Spleen (tissue), 11 donors: Measurements from ENCODE around the gene AURKAIP1. TPM values are rescaled to one million over a fixed set of nuclear protein-coding genes. Genes with fewer than 3 reads are reported as not detected.

Experiments used
- DNase-seq: peaks from one replicate; pipeline ENCODE4 v3.0.0-alpha.2; 2020
- H3K27ac ChIP-seq, 8 donors: fragments of 200-600 bp; sonication (generic) in 7 of 8; 1 replicate in 4 of 8; 2 replicates in 4 of 8; pipeline versions ENCODE4 v1.5.0 to v1.8.0; 2016 to 2021; ENCODE audit warnings: inconsistent platforms in 4 of 8, mild to moderate bottlenecking in 4 of 8, moderate library complexity in 1 of 8
- H3K27me3 ChIP-seq, 7 donors: fragments of 200-600 bp; sonication (generic) in 6 of 7; replicated peaks in 1 of 7; 1 replicate in 4 of 7; 2 replicates in 3 of 7; pipeline versions ENCODE4 v1.5.0 to v1.8.0; 2016 to 2021; ENCODE audit warnings: inconsistent platforms in 3 of 7, mild to moderate bottlenecking in 1 of 7
- H3K36me3 ChIP-seq, 6 donors: fragments of 200-600 bp; sonication (generic) in 5 of 6; 1 replicate in 4 of 6; 2 replicates in 2 of 6; pipeline versions ENCODE4 v1.5.0 to v1.8.0; 2016 to 2021; ENCODE audit warnings: inconsistent platforms in 2 of 6
- H3K4me1 ChIP-seq, 6 donors: fragments of 200-600 bp; sonication (generic) in 5 of 6; 1 replicate in 3 of 6; 2 replicates in 3 of 6; pipeline versions ENCODE4 v1.5.0 to v1.8.0; 2016 to 2021; ENCODE audit warnings: inconsistent platforms in 3 of 6
- H3K4me3 ChIP-seq, 8 donors: fragments of 200-600 bp; sonication (generic) in 7 of 8; 1 replicate in 4 of 8; 2 replicates in 4 of 8; pipeline versions ENCODE4 v1.5.0 to v1.8.0; 2016 to 2021; ENCODE audit warnings: inconsistent platforms in 4 of 8, mild to moderate bottlenecking in 4 of 8, moderate library complexity in 2 of 8
- H3K9me3 ChIP-seq, 8 donors: fragments of 200-600 bp; sonication (generic) in 7 of 8; 1 replicate in 4 of 8; 2 replicates in 4 of 8; pipeline versions ENCODE4 v1.5.0 to v1.8.0; 2016 to 2021; ENCODE audit warnings: inconsistent platforms in 4 of 8
- CTCF ChIP-seq, 11 experiments: fragments of 200-600 bp in 7 of 11; fragments of 450-650 bp in 4 of 11; sonication (generic) in 4 of 11; IDR thresholded peaks in 8 of 11; conservative IDR thresholded peaks in 3 of 11; 1 replicate in 7 of 11; 2 replicates in 4 of 11; pipeline versions ENCODE4 v1.4.0 to v1.8.0; 2016 to 2021; ENCODE audit warnings: antibody characterized with exemption in 11 of 11, inconsistent platforms in 4 of 11, mild to moderate bottlenecking in 1 of 11
- POLR2A ChIP-seq, 3 donors: fragments of 450-650 bp; IDR thresholded peaks; one replicate each; pipeline ENCODE4 v1.5.1; 2017; ENCODE audit warnings: antibody characterized with exemption in 3 of 3, mild to moderate bottlenecking in 1 of 3
- POLR2AphosphoS5 ChIP-seq, 3 donors: sonication (generic); formaldehyde crosslinking; IDR thresholded peaks; one replicate each; pipeline ENCODE4 v1.5.1; 2017; ENCODE audit warnings: antibody characterized with exemption in 3 of 3
- WGBS, 5 donors: extraction: QIAGEN DNeasy Blood & Tissue Kit in 3 of 5; methylation state at CpG; one replicate each; pipeline versions ENCODE4 v1.1.5 to v1.1.7; 2013 to 2018; 5-methylcytosine and 5-hydroxymethylcytosine counted together
- intact Hi-C: fragments of 100-400 bp; cut with DNase I; formaldehyde crosslinking; loops from one replicate; pipeline ENCODE4 v1.15.0; 2023; ENCODE audit warnings: low total_unique reads
- polyA plus RNA-seq, 3 donors: library from polyadenylated mRNA; stranded (reverse); fragments of 200-250 nt; gene quantifications; one replicate each; pipeline ENCODE4 v1.2.1, GENCODE V29; 2013
- total RNA-seq, 7 donors: library from RNA; depleted of rRNA in 3 of 7; stranded (reverse); fragments of >200 nt in 3 of 7; fragmentation: NEBNext Ultra II Directional in 4 of 7; extraction: Animal tissue kit (Norgen Biotek cat#: 25700) in 4 of 7; gene quantifications; one replicate each; pipeline versions ENCODE4 v1.1.0 to v1.2.1, GENCODE V29; 2016 to 2021
- donor health status: healthy with polysubstance abuse.
- donor health status: DM: no; HTN: no; CAD: no; lungs with moderate emphysema.
- donor health status: DM: no; HTN: no; CAD: no.
- donor health status: Bipolar disorder and iron deficiency.
- donor health status: healthy.
- donor health status: DM: no; HTN: no; CAD: no.
- donor health status: DM: yes; HTN: yes; CAD: no.

AURKAIP1 gene
- total and polyA plus RNA-seq, 10 donors: 61.3 to 174 (median 80.0) TPM

GRCh38 chr1:1398677-1399186, 23.7 kb upstream of the AURKAIP1 start:
- TF ChIP-seq CTCF (IDR thresholded peaks at IDR 0.05 in 8 of 11, conservative IDR thresholded peaks at IDR 0.05 in 3 of 11): no peak
- TF ChIP-seq POLR2AphosphoS5 (IDR thresholded peaks at IDR 0.05): no peak
- no peak for TF ChIP-seq POLR2A (IDR thresholded peaks at IDR 0.05)
- Histone ChIP-seq H3K27me3 (no peaks in the 10 kb centered on the region), H3K4me3 (peak overlapping the region; percentile 92 to 100 (median 98)), H3K9me3 (no peaks in the 10 kb centered on the region), H3K36me3 (peaks cover 0 to 80% (median 74%) of the 10 kb centered on the region in 6 donors), H3K4me1 (peaks cover 18 to 83% (median 62%) of the 10 kb centered on the region in 6 donors), H3K27ac (peak overlapping the region; percentile 77 to 94 (median 89))
- intact Hi-C loops: no loop called here
- no peak for DNase-seq
- WGBS, 5 donors: 0 to 1% (median 0%) methylated on average over 10 to 54 of the region's 54 CpGs

GRCh38 chr1:1397839-1398523, 23.0 kb upstream of the AURKAIP1 start:
- DNase-seq: no peak
- intact Hi-C loops: no loop called here
- no peak for TF ChIP-seq POLR2A (IDR thresholded peaks at IDR 0.05)
- no peak for TF ChIP-seq POLR2AphosphoS5 (IDR thresholded peaks at IDR 0.05)
- no peak for TF ChIP-seq CTCF (IDR thresholded peaks at IDR 0.05 in 8 of 11, conservative IDR thresholded peaks at IDR 0.05 in 3 of 11)
- whole genome bisulfite sequencing, 5 donors: 45 to 62% (median 50%) methylated on average over 19 of the region's 19 CpGs
- Histone ChIP-seq H3K27me3 (no peaks in the 10 kb centered on the region), H3K27ac (peak overlapping the region in 4 of 8 donors; percentile 85 to 93 (median 90)), H3K4me3 (peak overlapping the region; percentile 92 to 100 (median 98)), H3K9me3 (no peaks in the 10 kb centered on the region), H3K36me3 (peaks cover 3 to 80% (median 74%) of the 10 kb centered on the region in 6 donors), H3K4me1 (peaks cover 18 to 83% (median 59%) of the 10 kb centered on the region in 6 donors)

- Histone ChIP-seq H3K4me1 (peaks cover 11 to 69% (median 44%) of the 10 kb centered on the region in 6 donors), H3K27ac (no peak overlapping the region), H3K4me3 (no peak overlapping the region), H3K36me3 (peaks cover 12 to 82% (median 79%) of the 10 kb centered on the region in 6 donors), H3K9me3 (no peaks in the 10 kb centered on the region), H3K27me3 (no peaks in the 10 kb centered on the region)
- intact Hi-C loops: no loop called here
- TF ChIP-seq POLR2AphosphoS5 (IDR thresholded peaks at IDR 0.05): peak in 1 of 3 donors; percentile 20
- no peak for TF ChIP-seq POLR2A (IDR thresholded peaks at IDR 0.05)
- no peak for TF ChIP-seq CTCF (IDR thresholded peaks at IDR 0.05 in 8 of 11, conservative IDR thresholded peaks at IDR 0.05 in 3 of 11)
- no peak for DNase-seq
- WGBS, 5 donors: 89 to 94% (median 92%) methylated on average over 11 of the region's 11 CpGs
These were observed 20.2 kb upstream of the AURKAIP1 start for GRCh38 chr1:1395166-1395565.

GRCh38 chr1:1394116-1394515, 19.1 kb upstream of the AURKAIP1 start:
- no peak overlapping the region for H3K27ac ChIP-seq
- H3K36me3 ChIP-seq: peaks cover 14 to 92% (median 89%) of the 10 kb centered on the region in 6 donors
- intact Hi-C loops: no loop called here
- TF ChIP-seq CTCF (IDR thresholded peaks at IDR 0.05 in 8 of 11, conservative IDR thresholded peaks at IDR 0.05 in 3 of 11) (no peak), POLR2AphosphoS5 (IDR thresholded peaks at IDR 0.05) (no peak), POLR2A (IDR thresholded peaks at IDR 0.05) (no peak)
- no peaks in the 10 kb centered on the region for H3K9me3 ChIP-seq
- H3K27me3 ChIP-seq: no peaks in the 10 kb centered on the region
- DNase-seq: no peak
- H3K4me3 ChIP-seq: no peak overlapping the region
- WGBS, 5 donors: 82 to 96% (median 91%) methylated on average over 7 of the region's 7 CpGs
- H3K4me1 ChIP-seq: peaks cover 10 to 63% (median 37%) of the 10 kb centered on the region in 6 donors
